Muscle layer of duodenum (tissue), 2 donors: ENCODE measurements around the gene DOK1.

Experiments used
- H3K27ac ChIP-seq: one replicate; pipeline ENCODE4 v1.7.0; 2013; ENCODE audit warnings: mild to moderate bottlenecking, low read length
- H3K27me3 ChIP-seq: one replicate; pipeline ENCODE4 v1.7.0; 2013; ENCODE audit warnings: low read depth, mild to moderate bottlenecking, control low read depth, low read length
- H3K36me3 ChIP-seq, 2 donors: one replicate each; pipeline ENCODE4 v1.7.0; 2013; ENCODE audit warnings: low read length in 2 of 2, control low read depth in 1 of 2, mild to moderate bottlenecking in 1 of 2; ENCODE audit not compliant: insufficient read depth in 2 of 2, control insufficient read depth in 1 of 2
- H3K4me1 ChIP-seq, 2 donors: one replicate each; pipeline ENCODE4 v1.7.0; 2013; ENCODE audit warnings: low read length in 2 of 2, mild to moderate bottlenecking in 2 of 2, control low read depth in 1 of 2, moderate library complexity in 1 of 2; ENCODE audit not compliant: insufficient read depth in 2 of 2, control insufficient read depth in 1 of 2
- H3K4me3 ChIP-seq, 2 donors: one replicate each; pipeline ENCODE4 v1.7.0; 2013; ENCODE audit warnings: low read length in 2 of 2, low read depth in 1 of 2, mild to moderate bottlenecking in 1 of 2
- H3K9me3 ChIP-seq, 2 donors: one replicate each; pipeline ENCODE4 v1.7.0; 2013; ENCODE audit warnings: low read length in 2 of 2, control low read depth in 1 of 2, mild to moderate bottlenecking in 1 of 2; ENCODE audit not compliant: control insufficient read depth in 1 of 2
- donor health status: healthy.

The DOK1 gene

DNA sequence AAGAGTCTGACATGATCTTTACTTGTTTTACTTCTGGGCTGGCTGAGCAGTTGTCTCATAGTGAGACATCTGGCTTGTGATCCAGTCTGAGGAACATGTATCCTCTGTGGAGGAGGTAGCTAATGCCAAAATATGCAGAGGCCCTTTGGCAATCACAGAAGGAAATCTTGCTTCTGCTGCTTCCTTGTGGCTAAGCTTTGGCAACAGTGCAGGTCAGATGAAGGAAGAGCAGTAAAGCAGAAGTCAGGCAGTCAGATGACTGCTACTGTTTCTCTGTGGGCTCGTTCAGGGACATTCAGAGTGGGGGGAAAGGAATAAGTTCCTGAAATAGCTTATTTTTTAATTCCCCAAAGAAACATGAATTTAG is 22.3 kb downstream of the DOK1 start:
- H3K9me3 ChIP-seq, result no peaks in the 10 kb centered on the region
- no peaks in the 10 kb centered on the region for H3K27me3 ChIP-seq
- H3K36me3 ChIP-seq, result no peaks in the 10 kb centered on the region
- H3K27ac ChIP-seq, result peak overlapping the region; percentile 47
- H3K4me3 ChIP-seq, result no peak overlapping the region
- H3K4me1 ChIP-seq, result peaks cover 0 to 7% of the 10 kb centered on the region in 2 donors

GRCh38 chr2:74577448-74577847 is 22.9 kb downstream of the DOK1 start:
- no peaks in the 10 kb centered on the region for H3K36me3 ChIP-seq
- no peak overlapping the region for H3K4me3 ChIP-seq
- H3K9me3 ChIP-seq, result no peaks in the 10 kb centered on the region
- H3K27ac ChIP-seq, result no peak overlapping the region
- peaks cover 0 to 7% of the 10 kb centered on the region in 2 donors for H3K4me1 ChIP-seq
- no peaks in the 10 kb centered on the region for H3K27me3 ChIP-seq

DNA sequence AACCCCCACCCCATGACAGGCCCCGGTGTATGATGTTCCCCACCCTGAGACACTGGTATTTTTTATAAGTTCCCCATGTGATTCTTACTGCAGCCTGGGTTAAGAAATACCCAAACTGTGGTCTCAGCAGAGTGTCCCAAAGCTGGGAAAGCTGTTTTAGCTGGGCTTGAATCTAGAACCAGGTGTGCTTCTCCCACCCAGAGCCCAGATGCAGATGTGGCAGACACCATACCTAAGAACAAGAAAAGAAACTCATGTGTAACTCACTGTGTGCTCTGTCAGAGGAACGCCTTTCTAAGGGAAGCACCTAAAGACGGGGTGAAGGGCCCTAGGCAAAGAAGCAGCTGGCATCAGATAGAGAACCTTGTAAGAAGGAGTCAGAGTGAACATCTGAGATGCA is 23.9 kb downstream of the DOK1 start:
- Histone ChIP-seq H3K27ac (no peak overlapping the region), H3K4me1 (peaks cover 0 to 7% of the 10 kb centered on the region in 2 donors), H3K9me3 (no peaks in the 10 kb centered on the region), H3K4me3 (no peak overlapping the region), H3K36me3 (no peaks in the 10 kb centered on the region), H3K27me3 (no peaks in the 10 kb centered on the region)

DNA sequence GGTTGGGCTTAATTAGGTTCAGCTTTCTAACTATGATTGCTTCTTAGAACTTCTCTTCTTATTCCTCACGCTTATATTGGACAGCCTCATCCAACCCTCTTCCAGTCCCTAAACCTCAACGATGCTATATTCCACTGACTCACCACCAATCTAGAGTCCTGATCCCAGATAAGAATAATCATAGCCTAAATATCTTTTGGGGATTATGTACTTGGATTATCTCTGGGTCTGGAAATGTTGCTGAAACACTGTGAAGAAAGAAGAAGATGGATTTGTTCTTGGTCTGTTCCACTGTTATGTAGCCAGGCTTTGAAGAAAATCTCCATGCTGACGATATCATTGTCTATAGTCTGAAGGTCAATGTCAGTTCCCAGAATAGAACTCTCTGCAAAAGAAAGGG is 26.9 kb downstream of the DOK1 start:
- Histone ChIP-seq H3K4me1 (peaks cover 0 to 3% of the 10 kb centered on the region in 2 donors), H3K9me3 (no peaks in the 10 kb centered on the region), H3K36me3 (no peaks in the 10 kb centered on the region), H3K27ac (no peak overlapping the region), H3K4me3 (no peak overlapping the region), H3K27me3 (no peaks in the 10 kb centered on the region)

DNA sequence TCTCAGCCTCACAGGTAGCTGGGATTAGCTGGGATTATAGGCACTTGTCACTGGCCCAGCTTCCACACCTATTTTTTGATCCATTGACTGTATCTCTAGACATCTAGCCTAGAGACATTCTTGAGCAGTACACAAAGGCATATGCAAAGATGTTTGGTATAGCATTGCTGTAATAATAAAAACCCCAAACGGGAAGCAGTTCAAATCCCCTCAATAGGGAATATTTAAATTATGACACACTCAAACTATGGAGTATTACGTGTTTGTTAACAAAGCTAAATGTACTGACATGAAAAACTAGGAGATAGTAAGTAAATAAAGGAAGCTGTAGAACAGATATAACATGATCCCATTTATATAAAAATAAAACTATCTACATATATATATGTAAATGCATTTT is 27.7 kb downstream of the DOK1 start:
- Histone ChIP-seq H3K4me3 (no peak overlapping the region), H3K27ac (no peak overlapping the region), H3K27me3 (no peaks in the 10 kb centered on the region), H3K36me3 (no peaks in the 10 kb centered on the region), H3K9me3 (no peaks in the 10 kb centered on the region), H3K4me1 (no peaks in the 10 kb centered on the region)

- Histone ChIP-seq H3K27me3 (no peaks in the 10 kb centered on the region), H3K36me3 (no peaks in the 10 kb centered on the region), H3K9me3 (no peaks in the 10 kb centered on the region), H3K4me1 (no peaks in the 10 kb centered on the region), H3K27ac (no peak overlapping the region), H3K4me3 (no peak overlapping the region)
Measured at GRCh38 chr2:74583504-74583903, 29.0 kb downstream of the DOK1 start.

DNA sequence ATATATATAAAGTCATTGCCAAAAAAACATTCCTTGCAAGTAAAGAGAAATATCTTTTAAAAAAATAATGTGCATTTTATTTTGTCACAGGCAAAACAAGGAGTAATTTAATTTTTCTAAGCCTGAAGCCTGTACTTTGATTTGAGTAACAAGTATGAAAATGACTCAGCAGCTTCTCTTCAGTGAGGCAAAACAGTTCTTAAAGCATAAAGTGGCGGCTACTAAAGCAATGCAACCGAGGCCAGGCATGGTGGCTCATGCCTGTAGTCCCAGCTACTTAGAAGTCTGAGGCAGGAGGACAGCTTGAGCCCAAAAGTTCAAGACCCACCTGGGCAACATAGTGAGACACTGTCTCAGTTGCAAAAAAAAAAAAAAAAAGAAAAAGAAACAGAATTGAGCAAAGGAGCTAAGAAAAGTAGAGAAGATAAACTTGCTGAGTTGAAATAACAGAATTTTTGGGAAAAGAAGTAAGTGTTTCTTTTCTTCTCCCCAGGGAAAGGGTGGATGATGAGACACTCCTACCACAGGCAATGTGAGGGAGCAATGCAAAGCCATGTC is 29.6 kb downstream of the DOK1 start:
- Histone ChIP-seq H3K27me3 (no peaks in the 10 kb centered on the region), H3K4me3 (no peak overlapping the region), H3K36me3 (no peaks in the 10 kb centered on the region), H3K4me1 (no peaks in the 10 kb centered on the region), H3K9me3 (no peaks in the 10 kb centered on the region), H3K27ac (no peak overlapping the region)

DNA sequence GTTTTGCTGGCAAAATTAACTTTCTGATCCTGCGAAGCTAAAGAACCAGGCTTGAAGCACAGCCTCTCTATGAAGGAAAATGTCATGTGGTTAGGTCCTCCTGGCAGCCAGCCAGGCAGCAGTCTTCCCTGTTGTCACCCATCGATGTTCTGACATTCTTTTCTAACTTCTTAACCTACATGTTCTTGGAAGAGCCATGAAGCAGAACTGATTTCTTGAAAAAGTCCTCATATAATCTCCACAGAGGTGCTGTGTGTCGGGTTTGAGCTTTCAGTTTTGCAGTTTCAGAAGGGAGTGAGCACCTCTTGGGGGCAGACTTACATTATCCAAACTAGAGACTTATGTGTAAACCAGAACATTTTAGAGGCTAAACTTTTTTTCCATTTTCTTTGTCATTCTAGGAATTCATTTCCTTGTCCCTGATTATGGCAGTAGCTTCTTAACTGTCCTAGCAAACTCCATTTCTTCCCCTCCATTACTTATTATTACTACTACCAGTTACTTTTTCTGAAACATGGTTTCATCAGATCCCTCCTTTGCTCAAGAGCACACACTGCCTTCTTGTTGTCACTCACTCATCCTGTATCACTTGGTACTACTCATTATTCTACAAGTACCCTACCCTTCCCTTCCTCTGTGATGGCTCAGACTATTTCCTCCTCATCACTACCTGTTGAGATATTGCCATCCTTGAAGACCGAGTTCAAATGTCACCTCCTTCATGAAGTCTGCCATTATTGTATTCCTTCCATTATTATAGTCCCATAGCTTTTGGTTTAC is 31.1 kb downstream of the DOK1 start:
- Histone ChIP-seq H3K9me3 (no peaks in the 10 kb centered on the region), H3K36me3 (no peaks in the 10 kb centered on the region), H3K27ac (no peak overlapping the region), H3K4me3 (no peak overlapping the region), H3K4me1 (no peaks in the 10 kb centered on the region), H3K27me3 (no peaks in the 10 kb centered on the region)

GRCh38 chr2:74587664-74588277 is 33.3 kb downstream of the DOK1 start:
- no peaks in the 10 kb centered on the region for H3K27me3 ChIP-seq
- no peaks in the 10 kb centered on the region for H3K4me1 ChIP-seq
- no peak overlapping the region for H3K4me3 ChIP-seq
- H3K27ac ChIP-seq, result no peak overlapping the region
- H3K36me3 ChIP-seq, result no peaks in the 10 kb centered on the region
- H3K9me3 ChIP-seq, result no peaks in the 10 kb centered on the region

DNA sequence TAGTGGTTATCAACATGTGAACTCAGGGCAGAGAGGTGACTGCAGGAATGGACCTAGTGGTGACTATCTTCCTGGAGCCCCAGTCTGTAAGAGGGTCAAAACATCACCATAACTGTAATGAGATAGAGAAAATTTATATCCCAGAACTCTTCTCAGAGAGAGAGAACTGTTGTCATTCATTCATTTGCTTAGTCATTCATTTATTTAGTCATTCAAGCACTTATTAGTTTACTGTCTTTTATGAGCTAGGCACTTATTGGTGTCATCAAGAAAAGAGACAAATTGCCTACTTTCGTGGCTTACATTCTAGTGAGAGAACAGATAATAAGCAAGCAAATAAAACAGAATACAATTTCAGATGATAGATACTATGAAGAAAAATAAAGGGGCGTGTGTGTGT is 34.1 kb downstream of the DOK1 start:
- H3K4me3 ChIP-seq, result no peak overlapping the region
- H3K4me1 ChIP-seq, result no peaks in the 10 kb centered on the region
- H3K36me3 ChIP-seq, result no peaks in the 10 kb centered on the region
- H3K9me3 ChIP-seq, result no peaks in the 10 kb centered on the region
- no peaks in the 10 kb centered on the region for H3K27me3 ChIP-seq
- no peak overlapping the region for H3K27ac ChIP-seq

- H3K4me1 ChIP-seq, result no peaks in the 10 kb centered on the region
- H3K9me3 ChIP-seq, result no peaks in the 10 kb centered on the region
- H3K27me3 ChIP-seq, result no peaks in the 10 kb centered on the region
- no peak overlapping the region for H3K4me3 ChIP-seq
- no peaks in the 10 kb centered on the region for H3K36me3 ChIP-seq
- H3K27ac ChIP-seq, result no peak overlapping the region
Measured at GRCh38 chr2:74593826-74594772, 39.6 kb downstream of the DOK1 start.
